T-cell (primary cell): ENCODE measurements around the gene DAP. TPM values are rescaled to one million over a fixed set of nuclear protein-coding genes. Genes with fewer than 3 reads are reported as not detected.

ENCODE experiments used
- ATAC-seq, 4 experiments: fragments of 200-7000 bp in 3 of 4; fragments of 150-1000 bp in 1 of 4; cut with Tn5 transposase; replicated peaks in 1 of 4; 1 replicate in 3 of 4; 2 replicates in 1 of 4; pipeline ENCODE4 v1.10.0; 2021; ENCODE audit warnings: moderate library complexity in 3 of 4, mild to moderate bottlenecking in 2 of 4, moderate number of reproducible peaks in 1 of 4
- CTCF ChIA-PET, 2 donors: fragments of 300-600 bp; sonication (Branson Sonifier 250); formaldehyde crosslinking; loops; one replicate each; lab custom pipeline; 2022; ENCODE audit warnings: antibody characterized with exemption in 2 of 2; lab: Charles Lee
- POLR2A ChIA-PET, 2 donors: fragments of 300-600 bp; sonication (Branson Sonifier 250); formaldehyde crosslinking; loops; one replicate each; lab custom pipeline; 2022; ENCODE audit warnings: antibody characterized with exemption in 2 of 2; lab: Charles Lee
- DNase-seq, 35 experiments: peaks; one replicate each; pipeline versions ENCODE4 v3.0.0 to v3.0.0-alpha.2; 2013 to 2023
- H3K27ac ChIP-seq: one replicate; pipeline ENCODE4 v1.5.1; 2013; ENCODE audit warnings: low read length
- H3K27me3 ChIP-seq, 2 experiments: replicated peaks in 1 of 2; 1 replicate in 1 of 2; 2 replicates in 1 of 2; pipeline versions ENCODE4 v1.6.1 to v1.7.0; 2013; ENCODE audit warnings: low read length in 1 of 2, mixed read lengths in 1 of 2; ENCODE audit not compliant: control insufficient read depth in 2 of 2, insufficient read depth in 2 of 2; ENCODE audit errors: extremely low read depth in 1 of 2
- H3K36me3 ChIP-seq, 2 donors: 1 replicate in 1 of 2; 2 replicates in 1 of 2; pipeline versions ENCODE4 v1.6.1 to v1.7.0; 2013; ENCODE audit warnings: low read length in 1 of 2; ENCODE audit not compliant: control insufficient read depth in 2 of 2, insufficient read depth in 1 of 2; ENCODE audit errors: extremely low read depth in 1 of 2
- H3K4me1 ChIP-seq, 2 experiments: 1 replicate in 1 of 2; 2 replicates in 1 of 2; pipeline versions ENCODE4 v1.6.1 to v1.7.0; 2013; ENCODE audit warnings: low read length in 2 of 2, mixed read lengths in 1 of 2; ENCODE audit not compliant: insufficient read depth in 2 of 2, control insufficient read depth in 1 of 2; ENCODE audit errors: extremely low read depth in 1 of 2
- H3K4me3 ChIP-seq, 2 donors: 1 replicate in 1 of 2; 2 replicates in 1 of 2; pipeline versions ENCODE4 v1.5.1 to v1.7.0; 2013; ENCODE audit warnings: mild to moderate bottlenecking in 2 of 2, low read length in 1 of 2, moderate library complexity in 1 of 2; ENCODE audit not compliant: control insufficient read depth in 1 of 2; ENCODE audit errors: extremely low read depth in 1 of 2
- H3K9me3 ChIP-seq: 2 replicates; pipeline ENCODE4 v1.7.0; 2013
- H3K27ac Mint-ChIP-seq, 2 donors: one replicate each; pipeline ENCODE4 v1.8.0; 2020 to 2021; ENCODE audit warnings: mild to moderate bottlenecking in 2 of 2, mixed read lengths in 2 of 2
- H3K27me3 Mint-ChIP-seq, 2 donors: one replicate each; pipeline ENCODE4 v1.8.0; 2021 to 2022; ENCODE audit warnings: mixed read lengths in 2 of 2
- H3K36me3 Mint-ChIP-seq: one replicate; pipeline ENCODE4 v1.8.0; 2021; ENCODE audit warnings: mixed read lengths
- H3K4me1 Mint-ChIP-seq, 3 donors: one replicate each; pipeline ENCODE4 v1.8.0; 2020 to 2022; ENCODE audit warnings: mixed read lengths in 3 of 3, mild to moderate bottlenecking in 1 of 3
- H3K4me3 Mint-ChIP-seq, 3 donors: one replicate each; pipeline ENCODE4 v1.8.0; 2020 to 2022; ENCODE audit warnings: mild to moderate bottlenecking in 3 of 3, mixed read lengths in 3 of 3, moderate library complexity in 3 of 3
- H3K9me3 Mint-ChIP-seq, 3 donors: one replicate each; pipeline ENCODE4 v1.8.0; 2020 to 2022; ENCODE audit warnings: mixed read lengths in 3 of 3
- WGBS: methylation state at CpG from one replicate; pipeline ENCODE4 v1.1.5; 2013; ENCODE audit warnings: missing lambda C conversion rate; ENCODE audit not compliant: insufficient coverage; 5-methylcytosine and 5-hydroxymethylcytosine counted together
- total RNA-seq, 35 experiments: library from RNA in 6 of 35; stranded (reverse) in 6 of 35; fragments of 120-200 nt in 1 of 35; gene quantifications; one replicate each; pipeline versions ENCODE4 v1.2.1 to v1.2.4 and lab custom pipeline; 2013 to 2026

DAP gene
- total RNA-seq, 5 donors from 2014 or later (not counting 1 experiment from before 2014, with no cell fraction given): 34.1 to 43.7 (median 36.3) TPM

- Mint-ChIP-seq H3K4me3 (no peak overlapping the region), H3K9me3 (no peaks in the 10 kb centered on the region), H3K27me3 (no peaks in the 10 kb centered on the region), H3K4me1 (peaks cover 65 to 76% (median 67%) of the 10 kb centered on the region in 3 donors), H3K36me3 (peaks cover 37% of the 10 kb centered on the region), H3K27ac (no peak overlapping the region)
- DNase-seq (no peak), ATAC-seq (no peak)
- H3K36me3 ChIP-seq: peaks cover 4 to 10% of the 10 kb centered on the region in 2 donors
- POLR2A ChIA-PET: no interaction called here
- 98% methylated on average over 7 of the region's 9 CpGs for WGBS
- H3K9me3 ChIP-seq: no peaks in the 10 kb centered on the region
- H3K4me3 ChIP-seq: no peak overlapping the region
- CTCF ChIA-PET: interaction anchor here in 1 of 2 donors (0.7 kb wide), 1 partner anchor 99 kb away, joined by 3 read pairs; no protein-coding TSS in a partner anchor
- H3K27ac ChIP-seq: no peak overlapping the region
- H3K27me3 ChIP-seq: no peaks in the 10 kb centered on the region
- H3K4me1 ChIP-seq: peaks cover 14 to 33% of the 10 kb centered on the region in 2 experiments
Observed at GRCh38 chr5:10757043-10757442, 4.0 kb downstream of the DAP start.

- Mint-ChIP-seq H3K9me3 (no peaks in the 10 kb centered on the region), H3K4me1 (peaks cover 62 to 72% (median 64%) of the 10 kb centered on the region in 3 donors), H3K27me3 (no peaks in the 10 kb centered on the region), H3K4me3 (no peak overlapping the region), H3K27ac (no peak overlapping the region), H3K36me3 (peaks cover 41% of the 10 kb centered on the region)
- Histone ChIP-seq H3K4me3 (no peak overlapping the region), H3K36me3 (peaks cover 4 to 10% of the 10 kb centered on the region in 2 donors), H3K27ac (no peak overlapping the region), H3K4me1 (peaks cover 10 to 28% of the 10 kb centered on the region in 2 experiments), H3K9me3 (no peaks in the 10 kb centered on the region), H3K27me3 (no peaks in the 10 kb centered on the region)
- no peak for ATAC-seq
- no CpG with 5 or more reads among the region's 2 CpGs for WGBS
- ChIA-PET CTCF (interaction anchor here in 1 of 2 donors (0.7 kb wide), 1 partner anchor 99 kb away, joined by 3 read pairs; no protein-coding TSS in a partner anchor), POLR2A (no interaction called here)
- no peak for DNase-seq
Observed at GRCh38 chr5:10756549-10756948, 4.5 kb downstream of the DAP start.

DNA sequence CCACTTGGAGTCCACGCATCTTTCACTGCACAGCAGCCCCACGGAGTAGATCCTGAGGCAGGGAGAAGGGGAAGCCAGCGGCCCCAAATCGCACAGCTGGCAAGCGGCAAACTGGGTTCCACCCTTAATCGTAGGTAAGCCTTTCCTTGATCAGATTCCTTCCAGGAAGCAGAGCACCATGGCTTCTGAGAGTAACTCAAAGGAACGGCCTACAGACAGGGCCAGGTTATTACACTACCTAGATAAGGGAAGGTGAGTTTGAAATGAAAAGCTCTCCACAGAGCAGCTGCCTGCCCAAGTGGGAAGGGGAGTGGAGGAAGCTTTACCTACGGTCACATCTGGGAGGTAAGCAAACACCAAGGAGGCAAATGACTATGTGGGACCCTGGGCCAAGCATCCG is 7.9 kb downstream of the DAP start:
- 98% methylated on average over 8 of the region's 9 CpGs for WGBS
- POLR2A ChIA-PET: no interaction called here
- H3K4me3 ChIP-seq: no peak overlapping the region

DNA sequence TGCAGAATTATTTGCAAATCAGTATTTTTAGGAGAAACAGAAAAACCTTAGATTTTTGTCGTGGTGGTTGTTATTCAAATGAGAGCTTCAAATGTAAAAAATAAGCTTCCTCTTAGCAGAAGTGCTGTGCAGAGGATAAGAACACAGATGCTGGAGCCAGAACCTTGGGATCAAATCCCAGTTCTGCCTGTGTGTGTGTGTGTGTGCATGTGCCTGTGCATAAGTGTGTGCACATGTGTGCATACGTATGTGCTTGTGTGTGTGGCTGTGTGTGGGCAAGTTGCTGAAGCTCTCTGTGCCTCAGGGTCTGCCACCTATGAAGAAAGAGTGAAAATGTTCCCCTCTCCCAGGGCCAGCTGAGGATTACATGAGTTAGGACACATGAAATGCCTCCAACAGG is 8.6 kb downstream of the DAP start:
- no peak overlapping the region for H3K27ac Mint-ChIP-seq
- peaks cover 62% of the 10 kb centered on the region for H3K36me3 Mint-ChIP-seq
- peaks cover 32 to 52% (median 37%) of the 10 kb centered on the region in 3 donors for H3K4me1 Mint-ChIP-seq
- 71% methylated on average over 1 of the region's 2 CpGs for WGBS
- POLR2A ChIA-PET: no interaction called here
- H3K9me3 ChIP-seq: no peaks in the 10 kb centered on the region
- peaks cover 0 to 3% of the 10 kb centered on the region in 2 experiments for H3K4me1 ChIP-seq
- no peak for ATAC-seq
- H3K36me3 ChIP-seq: peaks cover 8 to 37% of the 10 kb centered on the region in 2 donors
- no peak overlapping the region for H3K4me3 Mint-ChIP-seq
- no peaks in the 10 kb centered on the region for H3K9me3 Mint-ChIP-seq
- no peaks in the 10 kb centered on the region for H3K27me3 Mint-ChIP-seq
- CTCF ChIA-PET: no interaction called here
- no peaks in the 10 kb centered on the region for H3K27me3 ChIP-seq
- no peak overlapping the region for H3K4me3 ChIP-seq
- DNase-seq: no peak
- no peak overlapping the region for H3K27ac ChIP-seq

More for the DNA sequence above, 7.9 kb downstream of the DAP start:
- Mint-ChIP-seq H3K36me3 (peaks cover 63% of the 10 kb centered on the region), H3K27ac (no peak overlapping the region), H3K4me1 (peaks cover 39 to 59% (median 44%) of the 10 kb centered on the region in 3 donors), H3K27me3 (no peaks in the 10 kb centered on the region), H3K9me3 (no peaks in the 10 kb centered on the region), H3K4me3 (no peak overlapping the region)
- H3K9me3 ChIP-seq: no peaks in the 10 kb centered on the region
- CTCF ChIA-PET: no interaction called here
- no peak overlapping the region for H3K27ac ChIP-seq
- peaks cover 4 to 30% of the 10 kb centered on the region in 2 donors for H3K36me3 ChIP-seq
- H3K27me3 ChIP-seq: no peaks in the 10 kb centered on the region
- H3K4me1 ChIP-seq: peaks cover 0 to 5% of the 10 kb centered on the region in 2 experiments
- ATAC-seq (no peak), DNase-seq (no peak)

GRCh38 chr5:10750909-10751308 is 10.1 kb downstream of the DAP start:
- H3K36me3 ChIP-seq: peaks cover 8 to 49% of the 10 kb centered on the region in 2 donors
- peaks cover 0 to 3% of the 10 kb centered on the region in 2 experiments for H3K4me1 ChIP-seq
- H3K9me3 ChIP-seq: no peaks in the 10 kb centered on the region
- peaks cover 75% of the 10 kb centered on the region for H3K36me3 Mint-ChIP-seq
- WGBS: 93% methylated on average over 2 of the region's 3 CpGs
- no peaks in the 10 kb centered on the region for H3K9me3 Mint-ChIP-seq
- H3K27me3 Mint-ChIP-seq: no peaks in the 10 kb centered on the region
- no peak for DNase-seq
- ChIA-PET POLR2A (no interaction called here), CTCF (no interaction called here)
- no peaks in the 10 kb centered on the region for H3K27me3 ChIP-seq
- H3K4me1 Mint-ChIP-seq: peaks cover 19 to 38% (median 23%) of the 10 kb centered on the region in 3 donors
- H3K27ac Mint-ChIP-seq: no peak overlapping the region
- H3K27ac ChIP-seq: no peak overlapping the region
- H3K4me3 Mint-ChIP-seq: no peak overlapping the region
- ATAC-seq: no peak
- H3K4me3 ChIP-seq: no peak overlapping the region

DNA sequence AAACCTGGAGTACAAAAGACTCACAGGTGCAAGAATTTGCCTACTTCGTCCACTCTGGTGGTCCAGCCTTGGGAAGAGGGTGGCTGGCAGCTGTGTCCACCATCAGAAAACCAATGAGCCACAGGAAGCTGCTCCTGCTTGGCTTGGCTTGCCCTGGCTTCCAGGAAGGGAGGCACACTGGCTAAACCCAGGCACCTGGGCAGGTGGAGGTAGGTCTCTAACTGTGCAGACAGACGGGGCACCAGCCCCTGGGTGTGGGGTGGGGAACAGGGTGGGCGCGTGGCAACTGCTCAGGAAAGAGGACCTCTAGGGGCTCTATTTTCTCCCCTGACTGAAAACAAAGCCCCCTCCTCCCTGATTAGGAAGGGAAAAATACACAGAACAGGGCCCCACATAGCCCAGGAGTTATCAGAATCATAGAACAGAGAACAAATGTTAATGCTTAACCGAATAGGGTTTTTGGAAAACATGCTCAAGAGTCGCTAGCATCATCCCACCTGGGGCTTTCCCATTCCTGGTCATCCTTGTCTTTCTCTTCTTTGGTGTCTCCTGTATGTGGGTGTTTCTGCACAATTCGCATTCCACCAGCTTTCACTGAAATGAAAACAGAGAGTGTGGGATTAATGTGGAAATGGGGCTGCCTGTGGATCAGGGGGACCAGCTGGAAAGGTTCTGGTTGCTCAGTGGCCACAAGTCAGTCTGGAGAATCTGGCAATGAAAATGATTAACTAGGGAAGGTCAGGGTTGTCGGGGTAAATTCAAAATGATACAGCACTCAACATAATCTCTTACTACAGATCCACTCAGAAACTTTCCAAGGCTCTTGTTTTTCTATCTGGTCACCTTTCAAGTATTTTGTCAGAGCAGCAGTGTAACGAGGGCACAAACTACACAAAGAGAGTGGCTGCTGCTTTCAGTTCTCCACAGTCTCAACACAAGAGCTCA is 13.1 kb downstream of the DAP start:
- Histone ChIP-seq H3K4me3 (no peak overlapping the region), H3K36me3 (peaks cover 7 to 64% of the 10 kb centered on the region in 2 donors), H3K4me1 (no peaks in the 10 kb centered on the region), H3K9me3 (no peaks in the 10 kb centered on the region), H3K27ac (no peak overlapping the region), H3K27me3 (no peaks in the 10 kb centered on the region)
- no peak for ATAC-seq
- 87% methylated on average over 3 of the region's 9 CpGs for WGBS
- H3K4me3 Mint-ChIP-seq: no peak overlapping the region
- H3K27ac Mint-ChIP-seq: no peak overlapping the region
- H3K36me3 Mint-ChIP-seq: peaks cover 72% of the 10 kb centered on the region
- H3K9me3 Mint-ChIP-seq: no peaks in the 10 kb centered on the region
- H3K4me1 Mint-ChIP-seq: peaks cover 0 to 11% (median 8%) of the 10 kb centered on the region in 3 donors
- DNase-seq: no peak
- ChIA-PET POLR2A (no interaction called here), CTCF (interaction anchor here in 1 of 2 donors (0.5 kb wide), 1 partner anchor 56 kb away, joined by 3 read pairs; no protein-coding TSS in a partner anchor)
- H3K27me3 Mint-ChIP-seq: no peaks in the 10 kb centered on the region
